ENCODE results near the gene DSCAM.

GRCh38 chr21:40200946-40201345, 646.0 kb downstream of the DSCAM start:
- no peak for TF ChIP-seq CTCF (IDR thresholded peaks at IDR 0.05 in 8 of 11, conservative IDR thresholded peaks at IDR 0.05 in 3 of 11)
- no peak for TF ChIP-seq POLR2AphosphoS5 (IDR thresholded peaks at IDR 0.05)
- TF ChIP-seq POLR2A (IDR thresholded peaks at IDR 0.05) = no peak

Data from spleen (tissue), 7 donors.